GOT3 (cell line): Measurements from ENCODE around the gene SSR2.

ENCODE experiments used
- DNase-seq: peaks from one replicate; lab custom pipeline; 2025; ENCODE audit warnings: mixed read lengths; lab: John Stamatoyannopoulos, UW

Gene SSR2

GRCh38 chr1:155974208-155975115, 46.3 kb downstream of the SSR2 start:
- no peak for DNase-seq

DNA sequence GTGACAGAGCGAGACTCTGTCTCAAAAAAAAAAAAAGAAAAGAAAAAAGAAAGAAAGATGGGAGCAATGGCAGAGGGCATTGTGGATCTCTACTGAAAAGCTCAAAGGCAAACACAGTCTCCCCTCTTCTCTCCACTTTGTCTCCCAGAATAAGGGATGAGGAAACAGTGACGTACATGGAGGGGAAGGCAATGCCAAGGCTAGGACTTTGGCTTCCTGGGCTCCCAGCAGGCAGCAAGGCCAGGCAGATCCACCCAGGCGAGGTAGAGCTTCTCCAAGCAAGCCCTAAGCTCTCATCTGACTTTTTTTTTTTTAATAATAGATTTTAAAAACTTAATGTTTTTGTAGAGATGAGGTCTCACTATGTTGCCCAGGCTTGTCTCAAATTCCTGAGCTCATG, 47.0 kb downstream of the SSR2 start:
- no peak for DNase-seq

DNA sequence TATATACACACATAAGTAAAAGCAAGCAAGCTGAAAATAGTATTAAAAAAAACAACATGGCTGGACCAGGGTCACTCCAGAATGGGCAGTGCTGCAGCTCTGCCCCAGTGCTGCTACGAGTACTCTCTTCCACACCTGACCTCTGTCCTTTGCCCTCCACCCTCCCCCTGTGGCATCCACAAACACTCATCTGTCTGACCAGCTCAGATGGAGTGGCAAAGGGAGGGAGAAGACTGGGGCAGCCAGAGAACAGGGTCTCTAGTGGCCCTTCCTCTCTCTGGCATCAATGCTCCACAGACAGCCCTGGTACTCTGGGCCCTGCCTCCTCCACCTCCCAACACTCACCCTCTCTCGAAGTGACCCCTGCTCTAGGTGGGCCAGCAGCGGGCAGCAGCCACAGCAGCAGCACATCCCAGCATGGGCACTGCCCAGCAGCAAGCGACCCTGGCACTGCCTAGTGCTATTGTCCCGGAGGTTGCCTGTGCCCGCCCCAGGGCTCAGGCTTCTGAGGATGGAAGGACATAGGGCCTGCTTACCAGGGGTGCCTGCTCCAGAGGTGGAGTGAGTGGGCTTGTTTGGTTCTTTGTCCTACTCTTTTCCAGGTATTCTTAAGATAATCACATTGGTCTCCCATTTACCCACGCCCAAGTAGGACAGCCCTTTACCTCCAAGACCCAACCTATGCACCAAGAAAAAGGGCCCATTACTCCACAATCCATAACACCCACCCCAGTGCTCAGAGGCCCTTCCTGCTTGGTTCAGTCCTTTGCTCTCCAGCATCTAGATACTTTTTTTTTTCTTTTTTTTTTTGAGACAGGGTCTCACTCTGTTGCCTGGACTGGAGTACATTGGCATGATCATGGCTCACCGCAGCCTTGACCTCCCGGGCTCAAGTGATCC, 48.6 kb downstream of the SSR2 start:
- DNase-seq = no peak

- DNase-seq = no peak
Measured at GRCh38 chr1:155970531-155971167, 50.1 kb downstream of the SSR2 start.

GRCh38 chr1:155969377-155969791, 51.4 kb downstream of the SSR2 start:
- no peak for DNase-seq

DNA sequence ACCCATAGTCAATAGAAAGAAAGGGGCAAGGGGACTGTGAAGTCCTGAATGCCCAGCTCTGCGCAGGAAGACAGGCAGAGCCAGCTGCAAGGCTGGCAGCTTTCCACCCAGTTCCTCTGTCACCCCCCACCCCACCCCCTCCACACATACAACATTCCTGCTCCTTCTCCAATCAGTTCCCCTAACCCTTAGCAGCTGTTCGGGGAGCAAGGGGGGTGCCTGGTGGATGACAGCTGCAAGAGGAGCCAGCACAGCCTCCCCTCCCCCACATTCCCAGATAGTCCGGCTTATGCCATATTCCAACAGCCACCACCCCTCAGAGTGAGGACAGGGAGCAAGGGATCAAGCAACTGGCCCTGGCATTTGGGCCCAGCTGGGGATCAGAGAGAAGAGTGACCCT, 52.1 kb downstream of the SSR2 start:
- DNase-seq = no peak

GRCh38 chr1:155968051-155968400, 52.7 kb downstream of the SSR2 start:
- DNase-seq = no peak

- no peak for DNase-seq
Measured at GRCh38 chr1:155967341-155968050, 53.3 kb downstream of the SSR2 start.

DNA sequence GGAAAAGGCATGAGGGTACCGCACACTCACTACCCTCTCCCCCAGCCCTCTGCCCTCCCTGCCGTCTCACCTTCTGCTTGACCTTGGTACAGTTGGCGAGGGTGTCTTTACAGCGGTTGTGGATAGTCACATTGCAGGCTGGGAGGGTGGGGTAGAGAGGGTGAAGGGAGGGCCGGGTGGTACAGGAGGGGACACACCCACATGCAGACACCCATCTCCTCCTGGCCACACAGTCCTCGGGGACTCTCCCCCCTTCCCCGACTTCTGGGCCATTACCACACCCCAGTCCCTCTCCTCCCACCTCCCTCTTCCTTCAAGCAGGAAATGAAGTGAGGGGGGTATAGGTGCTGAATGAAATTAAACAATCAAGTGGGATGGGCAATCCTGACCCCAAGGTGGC, 54.0 kb downstream of the SSR2 start:
- DNase-seq = no peak

- no peak for DNase-seq
Measured at GRCh38 chr1:155966135-155966534, 54.6 kb downstream of the SSR2 start.

DNA sequence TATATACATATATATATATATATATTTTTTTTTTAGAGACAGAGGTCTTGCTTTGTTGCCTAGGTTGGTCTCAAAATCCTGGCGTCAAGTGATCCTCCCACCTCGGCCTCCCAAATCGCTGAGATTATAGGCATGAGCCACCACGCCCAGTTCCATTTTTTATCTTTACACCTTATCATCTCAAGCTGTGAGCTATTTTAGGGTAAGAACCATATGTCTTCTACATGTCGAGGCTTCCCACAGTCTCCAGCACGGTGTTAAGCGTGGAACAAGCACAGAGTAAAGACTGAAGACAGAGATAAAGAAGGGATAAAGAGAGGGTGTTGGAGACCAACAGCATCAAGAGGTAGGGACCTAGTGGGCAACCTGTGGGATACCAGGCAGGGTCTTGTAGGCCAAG, 56.6 kb downstream of the SSR2 start:
- DNase-seq = no peak

DNA sequence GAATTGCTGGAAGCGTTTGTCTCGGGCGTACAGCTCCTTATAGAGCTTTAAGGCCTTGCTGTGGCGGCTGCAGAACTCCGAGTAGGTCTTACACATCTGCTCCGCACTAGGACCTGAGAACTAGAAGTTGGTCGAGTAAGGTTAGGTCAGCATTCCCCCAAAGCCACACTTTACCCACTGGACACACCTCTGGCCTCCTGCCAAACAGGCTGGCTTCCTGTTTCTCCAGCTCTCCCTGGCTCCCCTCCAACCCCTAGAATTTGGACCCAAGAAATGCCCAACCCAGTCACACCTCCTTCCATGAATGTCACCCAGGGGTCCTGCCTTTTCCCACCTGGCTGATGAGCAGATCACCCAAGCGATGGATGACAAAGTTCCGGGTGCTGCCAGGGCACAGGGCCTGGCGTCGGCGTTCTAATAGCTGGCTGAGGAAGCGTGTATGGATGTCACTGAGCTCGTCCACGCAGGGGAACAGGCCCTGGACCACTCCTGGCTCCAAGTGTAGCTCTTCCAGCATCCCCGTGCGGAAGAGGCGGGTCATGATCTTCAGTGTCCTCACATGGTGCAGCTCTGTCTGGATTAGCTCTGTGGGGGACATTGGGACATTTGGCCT, 58.0 kb downstream of the SSR2 start:
- no peak for DNase-seq

DNA sequence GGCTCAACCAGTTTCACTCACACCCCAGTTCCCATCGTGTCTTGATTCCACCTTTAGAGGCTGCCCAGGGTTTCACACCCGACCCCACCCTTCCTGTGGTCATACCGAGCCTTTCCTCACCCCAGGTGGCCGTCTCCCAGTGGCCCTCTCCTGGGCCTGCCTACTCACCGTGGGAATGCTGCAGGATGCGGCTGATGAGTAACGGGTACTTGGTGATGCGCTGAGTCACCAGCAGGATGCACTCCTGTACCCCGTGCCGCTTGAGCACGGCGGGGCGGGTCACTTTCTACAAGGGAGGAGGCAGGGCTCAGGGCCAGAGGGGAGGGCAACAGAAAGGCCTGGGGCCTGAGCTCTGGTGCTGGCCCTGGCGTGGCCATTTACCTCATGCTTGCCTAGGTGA, 58.8 kb downstream of the SSR2 start:
- DNase-seq = peak; percentile 44

DNA sequence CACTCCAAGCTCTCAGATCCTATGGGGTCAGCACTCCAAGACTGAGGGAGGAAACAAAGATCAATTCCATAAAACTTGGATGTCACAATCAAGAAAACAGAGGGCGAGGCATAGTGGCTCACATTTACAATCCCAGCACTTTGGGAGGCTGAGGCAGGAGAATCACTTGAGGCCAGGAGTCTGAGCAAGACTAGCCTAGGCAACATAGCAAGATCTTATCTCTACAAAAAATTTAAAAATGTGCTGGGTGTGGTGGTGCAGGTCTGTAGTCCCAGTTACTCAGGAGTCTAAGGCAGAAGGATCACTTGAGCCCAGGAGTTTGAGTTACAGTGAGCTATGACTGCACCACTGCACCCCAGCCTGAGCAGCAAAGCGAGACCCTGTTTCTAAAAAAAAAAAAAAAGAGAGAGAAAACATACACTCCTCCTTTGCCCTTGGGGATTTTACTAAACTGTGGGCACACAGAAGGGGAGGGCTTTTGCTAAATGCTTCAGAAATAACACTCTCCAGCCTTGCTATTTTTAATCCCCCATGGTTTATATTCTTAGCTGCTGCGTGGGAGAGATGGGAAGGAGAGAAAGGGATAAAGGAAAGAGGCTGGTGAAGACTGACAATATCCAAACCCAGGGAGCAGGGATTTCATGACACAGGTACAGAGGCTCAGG, 60.5 kb downstream of the SSR2 start:
- DNase-seq = no peak
